ENCODE measurements around the gene ZNF497.
A peak's percentile ranks its signal among the peaks of the same experiment; 100 is the strongest.

Gene ZNF497

DNA sequence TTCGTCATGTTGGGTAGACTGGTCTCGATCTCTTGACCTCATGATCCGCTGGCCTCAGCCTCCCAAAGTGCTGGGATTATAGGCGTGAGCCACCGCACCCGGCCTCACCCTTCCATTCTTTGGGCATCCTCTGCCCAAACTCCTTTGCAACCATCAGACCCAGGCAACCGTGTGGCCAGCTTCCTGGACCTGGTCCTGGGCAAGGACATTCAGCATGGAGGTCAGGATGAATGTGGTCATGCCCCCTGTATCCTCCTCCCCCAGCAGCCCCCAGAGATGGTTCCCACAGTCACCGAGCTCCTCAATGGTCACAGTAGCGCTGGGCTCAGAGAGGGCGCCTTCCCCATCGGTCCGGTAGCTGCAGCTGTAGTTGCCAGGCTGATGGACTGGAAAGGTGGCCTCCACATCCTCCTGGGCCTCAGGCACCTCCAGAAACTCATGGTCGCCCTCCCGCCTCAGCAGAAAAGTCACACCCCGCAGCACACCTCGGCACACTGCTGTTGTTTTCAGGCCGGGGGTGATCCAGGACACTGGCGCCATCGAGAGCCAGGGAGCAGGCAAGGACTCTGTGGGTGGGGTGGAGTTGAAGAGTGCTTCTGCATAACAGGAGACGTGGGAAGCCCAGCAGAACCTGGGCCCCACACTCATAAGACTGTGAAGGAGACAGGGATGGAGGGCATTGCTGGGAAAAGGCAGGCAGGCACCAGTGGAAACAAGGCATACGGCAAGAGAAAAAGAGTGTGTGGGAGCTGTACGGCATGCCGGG, 10.4 kb downstream of the ZNF497 start:
- H3K27ac ChIP-seq = no peak overlapping the region
- TF ChIP-seq CTCF (conservative IDR thresholded peaks at IDR 0.05) = no peak

DNA sequence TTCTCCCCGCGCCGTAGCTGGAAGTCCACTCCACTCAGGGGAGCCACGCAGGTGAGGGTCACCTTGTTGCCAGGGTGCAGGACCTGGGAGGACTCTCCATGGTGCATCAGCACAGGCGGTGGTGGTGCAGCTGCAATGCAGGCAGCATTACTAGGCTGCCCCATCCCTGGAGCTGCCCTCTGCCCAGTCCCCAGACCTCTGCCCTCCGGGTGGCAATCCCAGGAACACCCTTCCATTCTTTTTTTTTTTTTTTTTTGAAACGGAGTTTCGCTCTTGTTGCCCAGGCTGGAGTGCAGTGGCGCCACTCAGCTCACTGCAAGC, 11.0 kb downstream of the ZNF497 start:
- no peak overlapping the region for H3K27ac ChIP-seq
- TF ChIP-seq CTCF (conservative IDR thresholded peaks at IDR 0.05) = no peak

- no peak overlapping the region for H3K27ac ChIP-seq
- TF ChIP-seq CTCF (conservative IDR thresholded peaks at IDR 0.05) = no peak
Observed at GRCh38 chr19:58350871-58351557, 11.5 kb downstream of the ZNF497 start.

DNA sequence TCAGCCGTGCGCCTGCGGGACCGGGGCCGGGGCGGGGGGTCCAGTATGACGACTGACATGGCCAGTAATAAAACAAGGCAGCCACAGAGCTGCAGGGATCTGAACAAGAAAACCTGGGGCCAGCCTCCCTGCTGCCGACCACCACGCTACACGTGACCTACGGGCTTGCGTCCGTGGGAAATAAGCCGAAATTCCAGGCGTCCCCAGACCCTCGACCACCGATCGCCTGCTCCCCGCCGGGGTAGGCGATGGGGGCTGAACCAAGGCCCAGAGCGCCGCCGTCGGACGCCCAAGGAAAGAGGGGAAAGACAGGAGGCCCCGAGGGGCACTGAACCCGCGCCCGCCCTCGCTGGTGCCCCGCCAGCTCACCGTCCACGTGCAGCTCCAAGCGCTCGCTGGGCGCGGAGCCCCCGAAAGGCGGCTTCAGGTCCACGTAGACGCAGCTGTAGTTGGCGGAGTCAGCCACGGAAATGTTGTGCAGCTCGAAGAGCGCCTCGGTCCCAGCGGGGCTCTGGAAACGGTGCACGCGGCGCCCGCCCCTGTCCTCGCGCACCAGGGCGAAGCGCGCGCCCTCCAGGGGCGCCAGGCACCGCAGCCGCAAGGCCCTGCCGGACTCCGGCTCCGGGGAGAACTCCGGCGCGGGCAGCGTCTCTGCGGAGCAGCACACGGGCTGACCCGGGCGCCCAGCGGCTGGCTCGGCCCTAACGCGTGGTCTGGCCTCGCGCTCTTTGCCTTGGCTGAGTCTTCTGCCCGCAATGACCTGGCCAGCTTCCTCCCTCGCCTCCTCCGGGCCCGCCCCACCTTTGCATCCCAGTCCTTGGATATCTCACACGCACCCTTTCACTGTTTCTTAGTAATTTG, 12.3 kb downstream of the ZNF497 start:
- peak; percentile 17 for TF ChIP-seq CTCF (conservative IDR thresholded peaks at IDR 0.05)
- no peak overlapping the region for H3K27ac ChIP-seq

GRCh38 chr19:58349590-58349989, 13.0 kb downstream of the ZNF497 start:
- no peak overlapping the region for H3K27ac ChIP-seq
- no peak for TF ChIP-seq CTCF (conservative IDR thresholded peaks at IDR 0.05)

- peak overlapping the region; percentile 47; the same call in 1 of the 2 replicates for H3K27ac ChIP-seq
Observed at GRCh38 chr19:58348080-58348479, 14.5 kb downstream of the ZNF497 start.

DNA sequence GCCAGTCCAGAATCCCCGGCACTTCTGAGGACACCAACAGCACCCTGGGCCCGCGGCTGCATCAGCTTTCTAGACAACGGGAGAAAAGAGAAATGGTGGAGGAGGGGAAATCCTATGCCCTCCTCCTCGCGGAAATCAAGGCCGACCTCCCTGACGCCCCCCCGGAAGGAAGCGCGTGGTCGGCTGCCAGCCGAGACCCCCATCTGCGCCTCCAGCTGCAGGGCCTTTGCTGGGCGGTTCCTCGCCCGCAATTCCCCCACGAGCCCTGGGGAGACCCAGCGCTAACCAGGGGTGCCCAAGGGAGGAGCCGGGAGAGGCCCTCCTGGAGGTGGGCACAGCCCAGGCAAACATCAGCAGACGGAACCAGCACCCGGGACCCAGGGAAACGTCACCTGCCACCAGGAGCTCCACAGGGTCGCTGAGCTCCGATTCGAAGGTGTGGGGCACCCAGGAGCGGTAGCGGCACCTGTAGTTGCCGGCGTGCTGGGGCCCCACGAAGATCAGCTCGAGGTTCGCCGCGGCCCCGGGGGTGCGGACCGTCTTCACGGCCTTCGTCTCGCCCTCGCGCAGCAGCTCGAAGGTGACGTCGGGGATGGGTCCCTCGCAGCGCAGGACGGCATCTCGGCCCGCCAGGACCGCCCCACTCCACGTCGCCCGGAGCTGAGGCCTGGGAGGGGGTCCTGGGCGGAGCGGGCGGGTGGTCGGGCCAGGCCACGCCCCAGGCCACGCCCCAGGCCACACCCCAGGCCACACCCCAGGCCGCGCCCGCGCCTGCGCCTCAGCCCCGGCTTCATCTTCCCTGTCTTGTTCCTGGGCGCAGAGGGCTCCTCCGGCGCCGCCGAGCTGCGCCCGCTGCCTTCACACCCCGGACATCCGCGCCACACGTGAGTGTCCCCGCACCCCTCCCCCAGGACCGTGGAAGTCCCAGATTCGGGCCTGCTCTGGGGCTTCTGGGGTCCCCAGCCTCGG, 15.3 kb downstream of the ZNF497 start:
- TF ChIP-seq CTCF (conservative IDR thresholded peaks at IDR 0.05) = no peak
- H3K27ac ChIP-seq = peak overlapping the region; percentile 47; the same call in 1 of the 2 replicates
